Measurements from ENCODE around the gene TRIM74. TPM values are rescaled to one million over a fixed set of nuclear protein-coding genes. Genes with fewer than 3 reads are reported as not detected.
"Not testable (repeated sequence)": the region's sequence is repeated elsewhere in the genome, so short reads cannot be mapped to it uniquely, and the experiment has no call there.

The TRIM74 gene
- total and polyA plus RNA-seq, 2 experiments from 2014 or later = not detected

DNA sequence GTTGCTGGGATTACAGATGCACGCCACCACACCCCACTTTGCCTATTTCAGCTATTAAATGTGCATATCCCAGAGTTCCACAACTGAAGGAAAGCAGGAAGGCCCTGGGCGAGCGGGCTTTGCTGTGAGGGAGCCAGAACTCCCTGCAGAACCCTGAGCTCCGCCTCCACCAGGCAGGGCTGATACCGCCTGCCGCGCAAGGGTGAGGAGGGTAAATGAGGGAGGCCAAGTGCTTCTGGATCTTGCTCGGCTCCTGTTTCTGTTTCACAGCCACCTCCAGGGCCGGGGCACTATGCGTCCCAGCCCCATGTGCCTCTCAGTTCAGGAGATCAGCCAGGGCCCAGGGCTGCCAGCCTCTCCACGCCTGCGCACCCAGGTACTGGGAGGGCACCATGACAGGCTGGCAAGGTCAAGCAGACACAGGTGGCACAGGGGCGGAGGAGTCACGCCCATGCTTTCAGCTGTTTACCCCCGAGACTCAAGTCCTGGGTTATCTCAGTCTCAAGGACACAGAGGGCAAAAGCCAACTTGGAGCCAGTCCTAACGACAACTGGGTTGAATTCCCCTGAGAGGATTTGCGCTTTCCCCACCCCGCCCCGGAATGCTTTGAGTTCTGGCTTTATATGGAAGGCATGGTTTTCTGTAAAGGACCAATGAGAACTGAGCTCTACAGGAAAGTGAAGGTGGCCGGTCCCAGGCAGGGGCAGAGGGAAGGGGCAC, 8.5 kb downstream of the TRIM74 start:
- DNase-seq (ENCODE audit: low spot score); H3K4me3 Mint-ChIP-seq; H3K9me2 ChIP-seq (ENCODE audit: insufficient read depth); H3K4me1 Mint-ChIP-seq; H3K27me3 Mint-ChIP-seq (ENCODE audit: insufficient read depth, low read depth, poor library complexity); H3K9me3 Mint-ChIP-seq; H4K20me1 ChIP-seq (replicated peaks; ENCODE audit: insufficient read depth); H3K27me3 ChIP-seq (ENCODE audit: insufficient read depth); H3K79me2 ChIP-seq (replicated peaks; ENCODE audit: insufficient read depth); H3K4me2 ChIP-seq; H3K27ac Mint-ChIP-seq; H3K36me3 ChIP-seq (ENCODE audit: insufficient read depth); H3F3A ChIP-seq (replicated peaks; ENCODE audit: low read depth); H2AFZ ChIP-seq; H3K4me3 ChIP-seq; H3K36me3 Mint-ChIP-seq (ENCODE audit: low read depth); H3K4me1 ChIP-seq (ENCODE audit: insufficient read depth); H3K27ac ChIP-seq (ENCODE audit: low read depth): not testable (repeated sequence)
- ATAC-seq = peak; percentile 9; the same call in 2 of the 3 replicates

DNA sequence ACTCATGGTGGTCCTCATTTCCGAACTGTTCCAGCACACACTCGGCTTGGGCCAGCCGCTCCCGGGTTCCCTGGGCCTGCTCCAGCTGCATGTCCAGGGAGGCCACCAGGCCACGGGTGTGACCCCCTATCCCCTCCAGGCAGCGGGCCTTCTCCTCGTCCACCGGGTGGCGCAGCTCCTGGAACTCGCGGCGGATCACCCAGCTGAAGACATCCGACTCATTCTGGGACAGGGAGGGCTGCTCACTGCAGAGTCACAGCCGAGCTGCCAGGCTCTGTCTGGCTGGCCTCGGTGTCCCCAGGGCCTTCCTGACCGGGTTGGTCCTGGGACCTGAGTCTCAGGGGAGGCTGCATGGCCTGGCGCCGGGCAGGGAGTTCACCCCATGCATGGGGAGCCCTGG, 9.2 kb downstream of the TRIM74 start:
- not testable (repeated sequence) for H3F3A ChIP-seq (replicated peaks; ENCODE audit: low read depth); H3K4me3 Mint-ChIP-seq; H3K4me1 ChIP-seq (ENCODE audit: insufficient read depth); H3K27ac ChIP-seq (ENCODE audit: low read depth); H3K9me3 Mint-ChIP-seq; H3K36me3 ChIP-seq (ENCODE audit: insufficient read depth); H2AFZ ChIP-seq; H3K4me3 ChIP-seq; H3K4me1 Mint-ChIP-seq; H4K20me1 ChIP-seq (replicated peaks; ENCODE audit: insufficient read depth); DNase-seq (ENCODE audit: low spot score); H3K27me3 ChIP-seq (ENCODE audit: insufficient read depth); H3K9me2 ChIP-seq (ENCODE audit: insufficient read depth); H3K4me2 ChIP-seq; H3K36me3 Mint-ChIP-seq (ENCODE audit: low read depth); H3K79me2 ChIP-seq (replicated peaks; ENCODE audit: insufficient read depth); H3K27ac Mint-ChIP-seq; H3K27me3 Mint-ChIP-seq (ENCODE audit: insufficient read depth, low read depth, poor library complexity)
- peak; percentile 94 for ATAC-seq

DNA sequence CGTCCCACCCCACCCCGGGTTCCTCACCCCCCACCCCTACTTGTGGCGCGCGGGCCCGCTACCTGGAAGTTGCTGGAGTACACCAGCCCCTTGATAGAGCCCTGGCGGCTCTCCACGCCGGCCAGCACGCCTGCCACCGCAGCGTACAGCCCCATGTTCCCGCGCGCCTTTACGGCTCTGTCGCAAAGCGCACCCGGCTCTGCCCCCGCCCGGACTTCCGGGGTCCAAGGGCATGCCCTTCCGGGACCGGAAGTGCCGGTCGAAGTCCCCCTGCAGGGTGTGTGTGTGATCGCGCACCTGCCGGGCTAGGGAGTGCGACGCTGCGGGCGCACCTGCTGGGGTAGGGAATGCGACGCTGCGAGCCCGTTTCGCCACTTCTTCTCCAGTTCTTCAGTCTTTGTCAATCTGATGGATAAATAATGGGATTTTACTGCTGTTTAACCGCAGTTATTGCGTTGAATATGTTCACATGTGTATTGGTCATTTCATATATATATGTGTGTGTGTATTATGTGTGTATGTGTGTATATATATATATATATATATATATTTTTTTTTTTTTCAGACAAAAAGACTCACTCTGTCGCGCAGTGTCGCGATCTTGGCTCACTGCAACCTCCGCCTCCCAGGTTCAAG, 14.6 kb downstream of the TRIM74 start:
- H3K4me1 Mint-ChIP-seq; H3K79me2 ChIP-seq (replicated peaks; ENCODE audit: insufficient read depth); H3K27me3 ChIP-seq (ENCODE audit: insufficient read depth); H3K36me3 Mint-ChIP-seq (ENCODE audit: low read depth); H4K20me1 ChIP-seq (replicated peaks; ENCODE audit: insufficient read depth); H3F3A ChIP-seq (replicated peaks; ENCODE audit: low read depth); H3K36me3 ChIP-seq (ENCODE audit: insufficient read depth); H2AFZ ChIP-seq; H3K27ac ChIP-seq (ENCODE audit: low read depth); H3K27ac Mint-ChIP-seq; H3K27me3 Mint-ChIP-seq (ENCODE audit: insufficient read depth, low read depth, poor library complexity); DNase-seq (ENCODE audit: low spot score); H3K4me1 ChIP-seq (ENCODE audit: insufficient read depth); H3K4me2 ChIP-seq; H3K9me3 Mint-ChIP-seq; H3K9me2 ChIP-seq (ENCODE audit: insufficient read depth): not testable (repeated sequence)
- H3K4me3 ChIP-seq = peak overlapping the region; percentile 32; the same call in 1 of the 2 replicates
- peak overlapping the region; percentile 67 for H3K4me3 Mint-ChIP-seq
- ATAC-seq = peak; percentile 93

DNA sequence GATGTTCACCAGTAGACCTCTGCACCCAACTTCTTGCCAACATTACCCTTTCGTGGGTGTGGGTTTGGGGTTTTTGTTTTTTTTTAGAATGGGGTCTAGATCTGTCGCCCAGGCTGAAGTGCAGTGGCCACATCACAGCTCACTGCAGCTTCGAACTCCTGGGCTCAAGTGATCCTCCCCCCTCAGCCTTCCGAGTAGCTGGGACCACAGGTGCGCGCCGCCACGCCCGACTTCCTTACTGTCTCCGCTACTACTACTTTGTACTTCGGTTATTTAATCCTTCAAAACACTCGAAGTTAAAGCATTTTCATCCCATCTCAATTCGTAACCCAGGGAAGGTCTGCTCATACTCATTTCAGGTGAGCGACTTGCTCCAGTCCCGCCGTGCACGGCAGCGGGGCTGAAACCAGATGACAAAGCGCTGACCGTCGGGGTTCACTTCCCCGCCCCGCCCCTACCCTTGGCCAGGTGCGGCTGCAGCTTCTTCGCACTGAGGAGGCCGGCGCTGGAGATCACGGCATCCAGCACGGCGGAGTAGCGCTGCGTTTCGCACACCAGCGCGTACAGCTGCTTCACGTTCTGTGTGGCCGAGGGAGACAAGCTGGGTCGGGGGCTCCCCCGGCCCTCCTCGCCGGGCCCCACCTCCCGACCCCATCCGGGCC, 15.2 kb downstream of the TRIM74 start:
- not testable (repeated sequence) for H3K9me3 Mint-ChIP-seq; DNase-seq (ENCODE audit: low spot score); H4K20me1 ChIP-seq (replicated peaks; ENCODE audit: insufficient read depth); H3F3A ChIP-seq (replicated peaks; ENCODE audit: low read depth); H3K4me1 Mint-ChIP-seq; H2AFZ ChIP-seq; H3K27me3 ChIP-seq (ENCODE audit: insufficient read depth); H3K36me3 Mint-ChIP-seq (ENCODE audit: low read depth); H3K36me3 ChIP-seq (ENCODE audit: insufficient read depth); H3K4me1 ChIP-seq (ENCODE audit: insufficient read depth); H3K9me2 ChIP-seq (ENCODE audit: insufficient read depth); H3K27ac ChIP-seq (ENCODE audit: low read depth); H3K27me3 Mint-ChIP-seq (ENCODE audit: insufficient read depth, low read depth, poor library complexity); H3K27ac Mint-ChIP-seq; H3K79me2 ChIP-seq (replicated peaks; ENCODE audit: insufficient read depth)
- ATAC-seq = peak; percentile 74
- Histone ChIP-seq H3K4me3 (peak overlapping the region; percentile 57), H3K4me2 (peak overlapping the region; percentile 76)
- H3K4me3 Mint-ChIP-seq = peak overlapping the region; percentile 63; the same call in 2 of the 3 replicates

DNA sequence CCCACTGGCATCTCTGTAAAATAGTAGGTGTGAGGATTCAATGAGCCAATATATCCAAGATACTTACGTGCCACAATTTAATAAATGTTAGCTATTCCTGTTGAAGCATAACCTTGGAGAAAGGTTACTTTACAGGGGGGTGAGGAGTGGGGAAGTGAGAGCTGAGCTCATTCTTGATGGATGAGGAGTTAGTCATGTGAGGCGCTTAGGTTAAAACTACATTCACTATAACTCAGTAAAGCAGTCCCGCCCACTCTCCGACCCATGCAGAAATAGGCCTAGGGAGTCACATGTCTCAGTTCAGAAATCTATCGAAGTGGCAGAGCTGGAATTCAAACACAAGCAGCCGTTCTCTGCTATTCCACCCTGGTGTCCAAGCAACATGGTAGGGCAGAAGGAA, 18.8 kb downstream of the TRIM74 start:
- not testable (repeated sequence) for H3K9me2 ChIP-seq (ENCODE audit: insufficient read depth); H3K4me1 ChIP-seq (ENCODE audit: insufficient read depth); H3K4me3 Mint-ChIP-seq; H3K4me3 ChIP-seq; H2AFZ ChIP-seq; H3K9me3 Mint-ChIP-seq; H3F3A ChIP-seq (replicated peaks; ENCODE audit: low read depth); H3K27ac ChIP-seq (ENCODE audit: low read depth); H3K4me2 ChIP-seq; H3K27me3 Mint-ChIP-seq (ENCODE audit: insufficient read depth, low read depth, poor library complexity); H3K36me3 ChIP-seq (ENCODE audit: insufficient read depth); H3K27me3 ChIP-seq (ENCODE audit: insufficient read depth); ATAC-seq; H3K4me1 Mint-ChIP-seq; H3K27ac Mint-ChIP-seq; H4K20me1 ChIP-seq (replicated peaks; ENCODE audit: insufficient read depth); H3K79me2 ChIP-seq (replicated peaks; ENCODE audit: insufficient read depth); DNase-seq (ENCODE audit: low spot score)
- H3K36me3 Mint-ChIP-seq (ENCODE audit: low read depth) = peaks cover 20% of the 10 kb centered on the region; the same call in 2 of the 3 replicates

DNA sequence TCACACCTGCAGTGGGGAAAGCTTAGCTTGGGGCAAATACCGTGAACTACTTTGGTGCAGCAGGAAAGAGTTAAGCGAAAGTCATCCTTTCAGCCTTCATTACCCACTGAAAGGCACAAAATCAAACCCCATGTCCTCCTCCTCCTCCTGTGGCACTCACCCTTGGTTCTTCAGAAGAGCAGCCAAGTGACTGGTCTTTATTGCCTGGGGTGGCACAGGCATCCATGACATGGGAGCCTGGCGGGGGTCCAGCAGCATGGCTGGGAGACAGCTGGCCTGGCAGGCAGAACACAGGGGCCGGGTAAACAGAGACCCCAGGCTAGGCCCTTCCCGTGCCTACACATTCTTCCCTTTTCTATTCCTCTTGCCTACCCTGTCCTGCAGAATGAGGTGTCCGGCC, 19.6 kb downstream of the TRIM74 start:
- not testable (repeated sequence) for DNase-seq (ENCODE audit: low spot score); H3K27ac Mint-ChIP-seq; H3K9me2 ChIP-seq (ENCODE audit: insufficient read depth); H3K79me2 ChIP-seq (replicated peaks; ENCODE audit: insufficient read depth); H3K36me3 ChIP-seq (ENCODE audit: insufficient read depth); ATAC-seq; H3K4me3 Mint-ChIP-seq; H2AFZ ChIP-seq; H3K4me1 ChIP-seq (ENCODE audit: insufficient read depth); H3K27me3 ChIP-seq (ENCODE audit: insufficient read depth); H3F3A ChIP-seq (replicated peaks; ENCODE audit: low read depth); H4K20me1 ChIP-seq (replicated peaks; ENCODE audit: insufficient read depth); H3K4me2 ChIP-seq; H3K9me3 Mint-ChIP-seq; H3K27me3 Mint-ChIP-seq (ENCODE audit: insufficient read depth, low read depth, poor library complexity); H3K4me3 ChIP-seq; H3K27ac ChIP-seq (ENCODE audit: low read depth); H3K4me1 Mint-ChIP-seq
- peaks cover 20% of the 10 kb centered on the region; the same call in 2 of the 3 replicates for H3K36me3 Mint-ChIP-seq (ENCODE audit: low read depth)

All from GM23338 (cell line).